Measurements from ENCODE around the gene PPP1R3C.

DNA sequence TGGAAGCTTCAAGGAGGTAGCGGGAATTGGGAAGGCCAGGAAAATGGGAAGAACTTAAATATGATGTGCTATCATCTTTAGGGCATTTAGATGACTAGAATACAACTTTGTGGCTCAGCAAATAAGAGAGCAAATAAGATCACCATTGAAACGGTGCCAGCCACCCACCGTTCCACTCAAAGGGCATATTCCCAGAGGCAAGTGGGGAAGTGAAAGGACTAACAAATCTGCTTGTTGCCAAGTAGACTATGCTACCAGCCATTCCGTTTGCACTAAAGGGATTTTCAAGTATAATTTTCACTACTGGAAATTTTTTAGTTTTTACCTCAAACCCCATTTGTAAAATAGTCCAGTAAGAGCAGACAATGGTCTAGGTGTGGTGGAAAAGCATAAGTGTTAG, 4.0 kb upstream of the PPP1R3C start:
- TF ChIP-seq, protein P1, sequence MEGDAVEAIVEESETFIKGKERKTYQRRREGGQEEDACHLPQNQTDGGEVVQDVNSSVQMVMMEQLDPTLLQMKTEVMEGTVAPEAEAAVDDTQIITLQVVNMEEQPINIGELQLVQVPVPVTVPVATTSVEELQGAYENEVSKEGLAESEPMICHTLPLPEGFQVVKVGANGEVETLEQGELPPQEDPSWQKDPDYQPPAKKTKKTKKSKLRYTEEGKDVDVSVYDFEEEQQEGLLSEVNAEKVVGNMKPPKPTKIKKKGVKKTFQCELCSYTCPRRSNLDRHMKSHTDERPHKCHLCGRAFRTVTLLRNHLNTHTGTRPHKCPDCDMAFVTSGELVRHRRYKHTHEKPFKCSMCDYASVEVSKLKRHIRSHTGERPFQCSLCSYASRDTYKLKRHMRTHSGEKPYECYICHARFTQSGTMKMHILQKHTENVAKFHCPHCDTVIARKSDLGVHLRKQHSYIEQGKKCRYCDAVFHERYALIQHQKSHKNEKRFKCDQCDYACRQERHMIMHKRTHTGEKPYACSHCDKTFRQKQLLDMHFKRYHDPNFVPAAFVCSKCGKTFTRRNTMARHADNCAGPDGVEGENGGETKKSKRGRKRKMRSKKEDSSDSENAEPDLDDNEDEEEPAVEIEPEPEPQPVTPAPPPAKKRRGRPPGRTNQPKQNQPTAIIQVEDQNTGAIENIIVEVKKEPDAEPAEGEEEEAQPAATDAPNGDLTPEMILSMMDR (IDR thresholded peaks at IDR 0.05), result no peak
- TF ChIP-seq POLR2A (IDR thresholded peaks at IDR 0.05), result no peak
